H1 (cell line): ENCODE measurements around the gene MLF1. TPM values are rescaled to one million over a fixed set of nuclear protein-coding genes. Genes with fewer than 3 reads are reported as not detected.

ENCODE experiments used
- CTCF ChIA-PET: fragments of 300-600 bp; sonication (Branson Sonifier 250); formaldehyde crosslinking; loops from one replicate; lab custom pipeline; 2021; ENCODE audit not compliant: partially characterized antibody; lab: Charles Lee
- POLR2A ChIA-PET: fragments of 300-600 bp; sonication (Branson Sonifier 250); formaldehyde crosslinking; loops from one replicate; lab custom pipeline; 2021; ENCODE audit warnings: inconsistent platforms; ENCODE audit not compliant: partially characterized antibody; lab: Charles Lee
- DNase-seq, 2 experiments: peaks; one replicate each; pipeline versions ENCODE4 v3.0.0 to v3.0.0-alpha.2; 2010 to 2022; ENCODE audit warnings: low spot score in 2 of 2, low read depth in 1 of 2, mixed read lengths in 1 of 2
- FAIRE-seq: peaks from 2 replicates; lab custom pipeline; 2011; peaks lifted over from hg19 to GRCh38; lab: Jason Lieb, UNC
- H2AFZ ChIP-seq: 2 replicates; pipeline ENCODE4 v1.8.1; 2012; ENCODE audit warnings: low read length, inconsistent platforms
- H2AK5ac ChIP-seq: 2 replicates; pipeline ENCODE4 v1.6.1; 2013; ENCODE audit warnings: low read depth, low read length
- H2BK120ac ChIP-seq: replicated peaks from 2 replicates; pipeline ENCODE3; 2013; ENCODE audit warnings: low read depth, low read length, inconsistent platforms
- H2BK12ac ChIP-seq: 2 replicates; pipeline ENCODE4 v1.6.1; 2013; ENCODE audit warnings: low read depth, low read length
- H2BK15ac ChIP-seq: 2 replicates; pipeline ENCODE4 v1.6.1; 2013; ENCODE audit warnings: low read length
- H2BK20ac ChIP-seq: 2 replicates; pipeline ENCODE4 v1.6.1; 2013; ENCODE audit warnings: low read length
- H2BK5ac ChIP-seq: 2 replicates; pipeline ENCODE4 v1.6.1; 2013; ENCODE audit warnings: low read depth, low read length
- H3K14ac ChIP-seq: 2 replicates; pipeline ENCODE4 v1.6.1; 2013; ENCODE audit warnings: inconsistent platforms; ENCODE audit not compliant: insufficient read length
- H3K18ac ChIP-seq: 2 replicates; pipeline ENCODE4 v1.6.1; 2013; ENCODE audit warnings: low read length; ENCODE audit errors: extremely low read depth
- H3K23ac ChIP-seq: 2 replicates; pipeline ENCODE4 v1.6.1; 2013; ENCODE audit warnings: inconsistent platforms; ENCODE audit not compliant: insufficient read length
- H3K23me2 ChIP-seq: 2 replicates; pipeline ENCODE4 v1.6.1; 2013; ENCODE audit warnings: low read depth, low read length
- H3K27ac ChIP-seq: 2 replicates; pipeline ENCODE4 v1.6.1; 2011; ENCODE audit warnings: low read depth, low read length, inconsistent platforms
- H3K27me3 ChIP-seq, 4 experiments: replicated peaks in 1 of 4; 1 replicate in 1 of 4; 2 replicates in 3 of 4; pipeline versions ENCODE4 v1.6.1 to v1.8.1; 2011 to 2013; ENCODE audit warnings: low read length in 3 of 4, mild to moderate bottlenecking in 3 of 4, inconsistent platforms in 2 of 4, mixed read lengths in 2 of 4, moderate library complexity in 1 of 4; ENCODE audit not compliant: control insufficient read depth in 3 of 4, insufficient read depth in 3 of 4; ENCODE audit errors: extremely low read depth in 1 of 4
- H3K36me3 ChIP-seq, 4 experiments: 2 replicates each; pipeline versions ENCODE4 v1.6.1 to v1.8.1; 2011 to 2013; ENCODE audit warnings: mild to moderate bottlenecking in 4 of 4, low read length in 3 of 4, moderate library complexity in 2 of 4, control low read depth in 1 of 4, inconsistent platforms in 1 of 4; ENCODE audit not compliant: insufficient read depth in 4 of 4, control insufficient read depth in 2 of 4
- H3K4ac ChIP-seq: replicated peaks from 2 replicates; pipeline ENCODE3; 2013; ENCODE audit warnings: low read length, low read depth, mixed read lengths, inconsistent platforms; ENCODE audit not compliant: insufficient read length
- H3K4me1 ChIP-seq, 4 experiments: replicated peaks in 1 of 4; 1 replicate in 1 of 4; 2 replicates in 3 of 4; pipeline versions ENCODE4 v1.6.1 to v1.8.1; 2011 to 2013; ENCODE audit warnings: low read length in 3 of 4, inconsistent platforms in 2 of 4, mixed read lengths in 1 of 4; ENCODE audit not compliant: insufficient read depth in 4 of 4, control insufficient read depth in 3 of 4
- H3K4me2 ChIP-seq, 2 experiments: 2 replicates each; pipeline versions ENCODE4 v1.6.1 to v1.8.1; 2011 to 2013; ENCODE audit warnings: low read depth in 2 of 2, low read length in 2 of 2, control low read depth in 1 of 2, inconsistent platforms in 1 of 2, mild to moderate bottlenecking in 1 of 2; ENCODE audit not compliant: insufficient read depth in 1 of 2
- H3K4me3 ChIP-seq, 4 experiments: fragments of 200-600, 300-600 bp in 1 of 4; sonication (generic), shearing (Covaris generic), sonication (Bioruptor Twin) in 1 of 4; 2 replicates each; pipeline versions ENCODE4 v1.5.1 to v1.8.1; 2011 to 2016; ENCODE audit warnings: low read length in 4 of 4, low read depth in 3 of 4, control low read depth in 2 of 4, inconsistent platforms in 2 of 4, mild to moderate bottlenecking in 2 of 4, mixed read lengths in 1 of 4, moderate library complexity in 1 of 4; ENCODE audit not compliant: insufficient read depth in 2 of 4; ENCODE audit errors: extremely low read depth in 1 of 4
- H3K56ac ChIP-seq: replicated peaks from 2 replicates; pipeline ENCODE3; 2013; ENCODE audit warnings: low read depth, mild to moderate bottlenecking, mixed read lengths, low read length, inconsistent platforms; ENCODE audit not compliant: insufficient read length
- H3K79me1 ChIP-seq: 2 replicates; pipeline ENCODE4 v1.6.1; 2013; ENCODE audit warnings: low read depth, low read length, control low read depth
- H3K79me2 ChIP-seq, 2 experiments: 2 replicates each; pipeline versions ENCODE4 v1.6.1 to v1.8.1; 2012 to 2013; ENCODE audit warnings: low read length in 2 of 2, mild to moderate bottlenecking in 2 of 2, inconsistent platforms in 1 of 2; ENCODE audit not compliant: insufficient read depth in 2 of 2, control insufficient read depth in 1 of 2
- H3K9ac ChIP-seq, 4 experiments: replicated peaks in 1 of 4; 1 replicate in 1 of 4; 2 replicates in 3 of 4; pipeline versions ENCODE4 v1.6.1 to v1.8.1; 2011 to 2013; ENCODE audit warnings: low read depth in 3 of 4, low read length in 3 of 4, control low read depth in 2 of 4, mild to moderate bottlenecking in 2 of 4, moderate library complexity in 2 of 4, inconsistent platforms in 1 of 4; ENCODE audit errors: extremely low read depth in 1 of 4
- H3K9me3 ChIP-seq, 2 experiments: 2 replicates each; pipeline versions ENCODE4 v1.6.1 to v1.8.1; 2012 to 2013; ENCODE audit warnings: mild to moderate bottlenecking in 2 of 2, moderate library complexity in 2 of 2, control low read depth in 1 of 2, inconsistent platforms in 1 of 2, low read depth in 1 of 2, low read length in 1 of 2, mixed read lengths in 1 of 2; ENCODE audit not compliant: insufficient read depth in 2 of 2
- H4K20me1 ChIP-seq, 2 experiments: replicated peaks in 1 of 2; 2 replicates each; pipeline versions ENCODE3 to v1.8.1; 2011 to 2013; ENCODE audit warnings: inconsistent platforms in 2 of 2, low read length in 2 of 2, mild to moderate bottlenecking in 1 of 2; ENCODE audit not compliant: insufficient read depth in 2 of 2, control insufficient read depth in 1 of 2
- H4K5ac ChIP-seq: 2 replicates; pipeline ENCODE4 v1.6.1; 2013; ENCODE audit warnings: low read length, low read depth, mixed read lengths, inconsistent platforms; ENCODE audit not compliant: insufficient read length
- H4K8ac ChIP-seq: 2 replicates; pipeline ENCODE4 v1.8.0; 2013; ENCODE audit warnings: mild to moderate bottlenecking, moderate library complexity, low read length, inconsistent platforms; ENCODE audit not compliant: insufficient read depth; ENCODE audit errors: extremely low read depth
- H4K91ac ChIP-seq: replicated peaks from 2 replicates; pipeline ENCODE3; 2013; ENCODE audit warnings: low read length, mixed read lengths, inconsistent platforms; ENCODE audit not compliant: insufficient read length
- CHD1 ChIP-seq: IDR thresholded peaks from 2 replicates; pipeline ENCODE4 v1.6.1; 2012; ENCODE audit warnings: low read depth, low read length, improper control_type of control experiment
- CTCF ChIP-seq, 3 experiments: IDR thresholded peaks; 1 replicate in 2 of 3; 2 replicates in 1 of 3; pipeline versions ENCODE4 v1.5.1 to v1.6.1; 2011; ENCODE audit warnings: low read length in 3 of 3, mild to moderate bottlenecking in 3 of 3, inconsistent platforms in 2 of 3, low read depth in 1 of 3, moderate library complexity in 1 of 3; ENCODE audit not compliant: insufficient read depth in 1 of 3; ENCODE audit errors: control extremely low read depth in 1 of 3
- EP300 ChIP-seq, 2 experiments: IDR thresholded peaks; 1 replicate in 1 of 2; 2 replicates in 1 of 2; pipeline ENCODE4 v1.6.1; 2011 to 2012; ENCODE audit warnings: low read depth in 2 of 2, low read length in 2 of 2, mild to moderate bottlenecking in 2 of 2, borderline replicate concordance in 1 of 2, inconsistent platforms in 1 of 2, moderate library complexity in 1 of 2
- HDAC2 ChIP-seq, 2 experiments: fragments of 300-600 bp in 1 of 2; sonication (generic) in 1 of 2; IDR thresholded peaks; 2 replicates each; pipeline ENCODE4 v1.6.1; 2011 to 2012; ENCODE audit warnings: low read depth in 2 of 2, low read length in 2 of 2, mild to moderate bottlenecking in 2 of 2, moderate library complexity in 2 of 2, borderline replicate concordance in 1 of 2, inconsistent platforms in 1 of 2
- JUND ChIP-seq: IDR thresholded peaks from 2 replicates; pipeline ENCODE4 v1.6.1; 2011; ENCODE audit warnings: mild to moderate bottlenecking, improper control_type of control experiment, low read length
- KDM4A ChIP-seq: IDR thresholded peaks from one replicate; pipeline ENCODE4 v1.7.1; 2012; ENCODE audit warnings: low read depth, mild to moderate bottlenecking, moderate library complexity, low read length, inconsistent platforms; ENCODE audit not compliant: severe bottlenecking
- NANOG ChIP-seq: IDR thresholded peaks from 2 replicates; pipeline ENCODE4 v1.6.1; 2011; ENCODE audit warnings: low read length, low read depth, mild to moderate bottlenecking, inconsistent platforms; ENCODE audit not compliant: insufficient read depth, poor library complexity, severe bottlenecking
- ZNF274 ChIP-seq: IDR thresholded peaks from 2 replicates; pipeline ENCODE4 v1.7.0; 2012; ENCODE audit warnings: low read length, borderline replicate concordance; ENCODE audit errors: extremely low read depth
- WGBS, 2 experiments: shearing (Covaris generic) in 1 of 2; methylation state at CpG; one replicate each; pipeline versions ENCODE4 v1.1.6 to v1.1.7; 2013 to 2015; ENCODE audit warnings: low lambda C conversion rate in 2 of 2, mixed read lengths in 2 of 2, inconsistent platforms in 1 of 2, low coverage in 1 of 2, missing lambda C conversion rate in 1 of 2; ENCODE audit not compliant: insufficient replicate concordance in 2 of 2, insufficient coverage in 1 of 2, insufficient read length in 1 of 2; ENCODE audit errors: extremely low coverage in 1 of 2, missing lambda C conversion rate in 1 of 2; 5-methylcytosine and 5-hydroxymethylcytosine counted together
- polyA plus RNA-seq, 7 experiments: library from polyadenylated mRNA; depleted of rRNA in 3 of 7; stranded (reverse) in 5 of 7; unstranded in 2 of 7; fragments of >200 nt in 5 of 7; fragments of 200-250 nt in 2 of 7; gene quantifications; 1 replicate in 5 of 7; 2 replicates in 1 of 7; 4 replicates in 1 of 7; pipeline versions ENCODE4 v1.2.1 to v1.2.3, GENCODE V29; 2011 to 2013; ENCODE audit warnings: missing spikeins in 2 of 7, mixed read lengths in 2 of 7
- total RNA-seq: library from RNA; stranded (reverse); fragmentation: NEBNext Ultra II Directional; extraction: Animal tissue kit (Norgen Biotek cat#: 25700); gene quantifications from 2 replicates; pipeline ENCODE4 v1.2.1, GENCODE V29; 2021
- TF ChIP-seq, protein P1 (sequence below): IDR thresholded peaks from 2 replicates; pipeline ENCODE4 v1.6.1; 2011; ENCODE audit warnings: low read depth, mild to moderate bottlenecking, low read length; ENCODE audit not compliant: insufficient read depth

The MLF1 gene
- total and polyA plus RNA-seq, 2 of the 8 experiments (the other 6 are each of a cell fraction or from before 2014, with no cell fraction given): 13.4 to 48.9 TPM

- Histone ChIP-seq H3K18ac (no peak overlapping the region), H2BK5ac (no peak overlapping the region), H4K20me1 (peaks cover 0 to 2% of the 10 kb centered on the region in 2 experiments), H3K14ac (no peak overlapping the region), H4K91ac (no peak overlapping the region), H3K27me3 (peaks cover 0 to 13% (median 10%) of the 10 kb centered on the region in 4 experiments; a peak in 5 of 7 replicates), H2BK120ac (no peak overlapping the region), H3K79me1 (no peaks in the 10 kb centered on the region; the same call in 1 of the 2 replicates), H4K8ac (no peak overlapping the region), H2AK5ac (no peak overlapping the region), H3K4me1 (peaks cover 0 to 10% (median 3%) of the 10 kb centered on the region in 4 experiments; a peak in 2 of 7 replicates), H2BK12ac (no peak overlapping the region; the same call in 1 of the 2 replicates), H2BK15ac (no peak overlapping the region), H3K23ac (no peak overlapping the region), H3K56ac (no peak overlapping the region), H3K4me3 (no peak overlapping the region), H4K5ac (no peak overlapping the region), H3K9ac (no peak overlapping the region), H3K4me2 (no peak overlapping the region; a peak in 1 of 4 replicates), H3K36me3 (no peaks in the 10 kb centered on the region), H3K4ac (no peak overlapping the region), H3K27ac (no peak overlapping the region), H3K23me2 (peaks cover 17% of the 10 kb centered on the region), H2AFZ (no peak overlapping the region), H2BK20ac (no peak overlapping the region), H3K9me3 (no peaks in the 10 kb centered on the region), H3K79me2 (0 out of 4 replicates have a peak, but pooled peaks cover 0 to 1% of the 10 kb centered on the region in 2 experiments)
- POLR2A ChIA-PET: interaction anchor here (1.2 to 1.5 kb wide), 2 partner anchors 10 to 75 kb away, joined by 3 read pairs; no protein-coding TSS in a partner anchor
- 86% methylated on average over 3 of the region's 3 CpGs; no CpG with 5 or more reads in 1 of the 2 experiments for WGBS, 2 experiments
- CTCF ChIA-PET: interaction anchor here (0.8 to 3.0 kb wide), 10 partner anchors 8 to 157 kb away, joined by 3 to 17 read pairs (median 6); partner anchors contain the start of gene GFM1
- DNase-seq (no peak), FAIRE-seq (no peak)
- TF ChIP-seq, protein P1, sequence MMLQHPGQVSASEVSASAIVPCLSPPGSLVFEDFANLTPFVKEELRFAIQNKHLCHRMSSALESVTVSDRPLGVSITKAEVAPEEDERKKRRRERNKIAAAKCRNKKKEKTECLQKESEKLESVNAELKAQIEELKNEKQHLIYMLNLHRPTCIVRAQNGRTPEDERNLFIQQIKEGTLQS: no peak
- TF ChIP-seq KDM4A (no peak), HDAC2 (IDR thresholded peaks at IDR 0.05; ENCODE audit: borderline replicate concordance in 1 of 2, low read depth in 2 of 2, low read length in 2 of 2) (no peak), CHD1 (no peak), NANOG (no peak), CTCF (IDR thresholded peaks at IDR 0.05; ENCODE audit: control extremely low read depth in 1 of 3, insufficient read depth in 1 of 3, low read depth in 1 of 3, low read length in 3 of 3) (no peak), JUND (no peak), EP300 (IDR thresholded peaks at IDR 0.05; ENCODE audit: borderline replicate concordance in 1 of 2, low read depth in 2 of 2, low read length in 2 of 2) (no peak), ZNF274 (no peak)
Measured at GRCh38 chr3:158569794-158570193, 1.2 kb upstream of the MLF1 start.
